Measurements from ENCODE around the gene SPEN. TPM values are rescaled to one million over a fixed set of nuclear protein-coding genes. Genes with fewer than 3 reads are reported as not detected.
"Not testable (repeated sequence)": the region's sequence is repeated elsewhere in the genome, so short reads cannot be mapped to it uniquely, and the experiment has no call there.

The SPEN gene
- total and polyA plus RNA-seq, 9 donors = 22.8 to 44.3 (median 33.3) TPM

DNA sequence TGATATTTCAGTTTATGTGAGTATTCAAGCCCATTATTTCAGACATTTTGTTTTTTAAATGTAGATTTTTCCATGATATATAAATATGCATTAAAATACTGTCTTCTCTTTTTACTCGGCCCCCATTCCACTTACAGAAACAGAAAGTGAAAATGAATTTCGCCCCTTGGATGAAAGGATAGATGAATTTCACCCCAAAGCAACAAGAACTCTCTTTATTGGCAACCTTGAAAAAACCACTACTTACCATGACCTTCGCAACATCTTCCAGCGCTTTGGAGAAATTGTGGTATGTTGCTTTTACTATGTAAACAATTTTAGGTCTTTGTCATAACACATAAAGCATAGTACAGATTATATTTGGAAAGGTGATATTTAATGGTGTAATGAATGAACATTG, 68.5 kb downstream of the SPEN start:
- WGBS (ENCODE audit: insufficient coverage) = no CpG with 5 or more reads among the region's 4 CpGs
- no peaks in the 10 kb centered on the region for H3K4me1 ChIP-seq (ENCODE audit: control insufficient read depth, insufficient read depth, low read length)
- H3K27ac ChIP-seq (ENCODE audit: low read length) = no peak overlapping the region
- no peaks in the 10 kb centered on the region for H3K27me3 ChIP-seq (ENCODE audit: control insufficient read depth, insufficient read depth, low read length)
- peaks cover 53% of the 10 kb centered on the region for H3K36me3 ChIP-seq (ENCODE audit: control insufficient read depth, insufficient read depth, low read length)
- no peaks in the 10 kb centered on the region for H3K9me3 ChIP-seq (replicated peaks; ENCODE audit: control insufficient read depth, low read depth, low read length)
- H3K4me3 ChIP-seq (ENCODE audit: low read length) = no peak overlapping the region
- DNase-seq = no peak

DNA sequence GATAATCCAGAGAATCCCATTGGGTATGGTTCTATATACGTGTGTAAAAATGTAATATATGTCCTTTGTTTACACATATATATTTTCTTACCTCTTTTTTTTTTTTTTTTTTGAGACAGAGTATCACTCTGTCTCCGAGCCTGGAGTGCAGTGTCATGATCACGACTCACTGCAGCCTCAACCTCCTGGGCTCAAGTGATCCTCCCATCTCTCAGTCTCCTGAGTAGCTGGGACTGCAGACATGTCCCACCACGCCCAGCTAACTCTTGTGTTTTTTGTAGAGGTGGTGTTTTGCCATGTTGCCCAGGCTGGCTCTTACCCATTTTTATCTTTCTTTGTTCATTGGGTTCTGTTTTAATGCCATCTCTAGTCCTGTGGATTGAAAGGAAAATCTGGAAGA, 68.9 kb downstream of the SPEN start:
- no peak overlapping the region for H3K27ac ChIP-seq (ENCODE audit: low read length)

DNA sequence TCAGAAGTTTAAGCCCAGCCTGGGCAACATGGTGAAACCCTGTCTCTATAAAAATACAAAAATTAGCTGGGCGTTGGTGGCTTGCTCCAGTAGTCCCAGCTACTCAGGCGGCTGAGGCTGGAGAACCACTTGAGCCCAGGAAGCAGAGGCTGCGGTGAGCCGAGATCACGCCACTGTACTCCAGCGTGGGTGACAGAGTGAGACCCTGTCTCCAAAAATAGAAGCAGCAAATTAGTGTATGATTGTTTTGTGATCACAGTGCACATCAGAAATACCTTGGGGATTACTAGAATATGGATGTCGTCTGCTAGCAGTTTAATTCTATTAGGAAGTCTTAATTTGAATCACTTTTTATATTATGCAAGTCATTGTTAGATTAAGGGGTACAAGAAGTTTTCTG, 69.4 kb downstream of the SPEN start:
- no peak for DNase-seq
- WGBS (ENCODE audit: insufficient coverage) = 89% methylated on average over 6 of the region's 7 CpGs
- Histone ChIP-seq H3K27ac (ENCODE audit: low read length) (no peak overlapping the region), H3K9me3 (replicated peaks; ENCODE audit: control insufficient read depth, low read depth, low read length) (no peaks in the 10 kb centered on the region), H3K36me3 (ENCODE audit: control insufficient read depth, insufficient read depth, low read length) (peaks cover 49% of the 10 kb centered on the region), H3K27me3 (ENCODE audit: control insufficient read depth, insufficient read depth, low read length) (no peaks in the 10 kb centered on the region), H3K4me3 (ENCODE audit: low read length) (no peak overlapping the region), H3K4me1 (ENCODE audit: control insufficient read depth, insufficient read depth, low read length) (no peaks in the 10 kb centered on the region)

More for the DNA sequence above, 68.9 kb downstream of the SPEN start:
- no peak for DNase-seq
- no peaks in the 10 kb centered on the region for H3K9me3 ChIP-seq (replicated peaks; ENCODE audit: control insufficient read depth, low read depth, low read length)
- H3K36me3 ChIP-seq (ENCODE audit: control insufficient read depth, insufficient read depth, low read length) = peaks cover 53% of the 10 kb centered on the region
- no CpG with 5 or more reads among the region's 4 CpGs for WGBS (ENCODE audit: insufficient coverage)
- H3K4me3 ChIP-seq (ENCODE audit: low read length) = no peak overlapping the region
- H3K27me3 ChIP-seq (ENCODE audit: control insufficient read depth, insufficient read depth, low read length) = no peaks in the 10 kb centered on the region
- H3K4me1 ChIP-seq (ENCODE audit: control insufficient read depth, insufficient read depth, low read length) = no peaks in the 10 kb centered on the region

DNA sequence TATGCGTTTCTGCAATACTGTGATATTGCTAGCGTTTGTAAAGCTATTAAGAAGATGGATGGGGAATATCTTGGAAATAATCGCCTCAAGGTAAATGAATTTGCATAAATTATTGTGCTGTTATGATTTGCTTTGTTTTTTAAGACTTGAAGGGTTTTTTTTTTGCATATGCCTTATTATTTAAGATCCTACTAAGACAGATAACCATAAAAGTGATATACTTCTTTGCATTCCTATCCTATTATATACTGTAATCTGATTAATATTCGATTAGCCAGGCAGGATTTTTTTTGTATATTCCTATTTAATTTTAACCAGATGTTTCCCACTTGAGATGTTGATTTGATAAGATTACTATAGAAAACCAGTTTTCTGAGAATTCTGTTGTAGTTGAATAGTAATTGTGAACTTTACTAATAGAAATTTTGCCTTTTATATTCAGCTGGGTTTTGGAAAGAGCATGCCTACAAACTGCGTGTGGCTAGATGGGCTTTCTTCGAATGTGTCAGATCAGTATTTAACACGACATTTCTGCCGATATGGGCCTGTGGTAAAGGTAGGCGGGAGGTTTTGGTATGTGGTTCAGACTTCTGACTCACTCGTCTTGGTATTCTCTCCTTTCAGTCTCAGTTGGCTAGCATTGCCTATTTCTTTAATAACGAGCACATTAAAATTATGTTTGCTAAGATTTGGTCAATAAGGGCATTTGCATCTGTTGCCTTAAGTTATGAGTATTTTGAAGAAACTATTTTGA, 71.6 kb downstream of the SPEN start:
- H3K4me1 ChIP-seq (ENCODE audit: control insufficient read depth, insufficient read depth, low read length) = no peaks in the 10 kb centered on the region
- H3K36me3 ChIP-seq (ENCODE audit: control insufficient read depth, insufficient read depth, low read length) = peaks cover 53% of the 10 kb centered on the region
- no peaks in the 10 kb centered on the region for H3K9me3 ChIP-seq (replicated peaks; ENCODE audit: control insufficient read depth, low read depth, low read length)
- no peak for DNase-seq
- no peaks in the 10 kb centered on the region for H3K27me3 ChIP-seq (ENCODE audit: control insufficient read depth, insufficient read depth, low read length)
- H3K27ac ChIP-seq (ENCODE audit: low read length) = no peak overlapping the region
- no peak overlapping the region for H3K4me3 ChIP-seq (ENCODE audit: low read length)
- 94% methylated on average over 3 of the region's 11 CpGs for WGBS (ENCODE audit: insufficient coverage)

DNA sequence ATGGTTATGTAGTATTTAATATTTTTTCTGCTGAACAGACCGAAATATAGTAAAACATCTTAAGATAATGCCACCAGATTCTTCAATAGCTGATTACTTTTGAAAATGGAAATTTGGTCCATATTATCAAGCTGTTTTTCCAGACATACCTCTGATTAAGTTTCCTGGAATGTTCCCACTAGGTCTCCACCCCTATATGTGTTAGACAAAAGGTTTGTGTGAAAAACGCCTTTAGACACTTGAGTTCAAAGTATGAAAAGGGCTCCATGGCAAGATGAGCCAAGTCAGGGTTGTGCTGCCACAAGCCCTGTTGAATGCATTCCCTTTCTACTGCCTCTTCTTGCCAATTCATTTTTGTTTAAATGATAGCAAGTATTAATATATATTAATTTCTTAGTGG, 75.7 kb downstream of the SPEN start:
- Histone ChIP-seq H3K9me3 (replicated peaks; ENCODE audit: control insufficient read depth, low read depth, low read length) (no peaks in the 10 kb centered on the region), H3K4me1 (ENCODE audit: control insufficient read depth, insufficient read depth, low read length) (no peaks in the 10 kb centered on the region), H3K27ac (ENCODE audit: low read length) (no peak overlapping the region), H3K36me3 (ENCODE audit: control insufficient read depth, insufficient read depth, low read length) (peaks cover 52% of the 10 kb centered on the region), H3K27me3 (ENCODE audit: control insufficient read depth, insufficient read depth, low read length) (no peaks in the 10 kb centered on the region), H3K4me3 (ENCODE audit: low read length) (no peak overlapping the region)
- no CpG with 5 or more reads among the region's 2 CpGs for WGBS (ENCODE audit: insufficient coverage)
- DNase-seq = no peak

DNA sequence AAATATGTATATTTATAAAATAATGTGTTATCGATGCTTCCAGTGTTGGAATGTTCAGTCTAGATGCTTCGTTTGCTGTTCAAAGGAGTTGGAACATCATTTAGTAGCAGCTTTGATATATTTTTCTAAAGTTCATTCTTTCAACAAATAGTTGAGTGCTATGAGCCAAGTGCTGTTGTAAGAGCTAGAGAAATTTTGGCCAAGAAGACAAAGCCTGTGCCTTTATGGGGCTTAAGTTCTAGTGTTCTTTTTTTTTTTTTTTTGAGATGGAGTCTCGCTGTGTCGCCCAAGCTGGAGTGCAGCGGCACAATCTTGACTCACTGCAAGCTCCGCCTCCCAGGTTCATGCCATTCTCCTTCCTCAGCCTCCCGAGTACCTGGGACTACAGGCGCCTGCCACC, 78.9 kb downstream of the SPEN start:
- WGBS (ENCODE audit: insufficient coverage) = no CpG with 5 or more reads among the region's 8 CpGs
- not testable (repeated sequence) for H3K4me3 ChIP-seq (ENCODE audit: low read length); H3K4me1 ChIP-seq (ENCODE audit: control insufficient read depth, insufficient read depth, low read length); H3K27me3 ChIP-seq (ENCODE audit: control insufficient read depth, insufficient read depth, low read length); DNase-seq; H3K27ac ChIP-seq (ENCODE audit: low read length); H3K9me3 ChIP-seq (replicated peaks; ENCODE audit: control insufficient read depth, low read depth, low read length)
- H3K36me3 ChIP-seq (ENCODE audit: control insufficient read depth, insufficient read depth, low read length) = peaks cover 65% of the 10 kb centered on the region

DNA sequence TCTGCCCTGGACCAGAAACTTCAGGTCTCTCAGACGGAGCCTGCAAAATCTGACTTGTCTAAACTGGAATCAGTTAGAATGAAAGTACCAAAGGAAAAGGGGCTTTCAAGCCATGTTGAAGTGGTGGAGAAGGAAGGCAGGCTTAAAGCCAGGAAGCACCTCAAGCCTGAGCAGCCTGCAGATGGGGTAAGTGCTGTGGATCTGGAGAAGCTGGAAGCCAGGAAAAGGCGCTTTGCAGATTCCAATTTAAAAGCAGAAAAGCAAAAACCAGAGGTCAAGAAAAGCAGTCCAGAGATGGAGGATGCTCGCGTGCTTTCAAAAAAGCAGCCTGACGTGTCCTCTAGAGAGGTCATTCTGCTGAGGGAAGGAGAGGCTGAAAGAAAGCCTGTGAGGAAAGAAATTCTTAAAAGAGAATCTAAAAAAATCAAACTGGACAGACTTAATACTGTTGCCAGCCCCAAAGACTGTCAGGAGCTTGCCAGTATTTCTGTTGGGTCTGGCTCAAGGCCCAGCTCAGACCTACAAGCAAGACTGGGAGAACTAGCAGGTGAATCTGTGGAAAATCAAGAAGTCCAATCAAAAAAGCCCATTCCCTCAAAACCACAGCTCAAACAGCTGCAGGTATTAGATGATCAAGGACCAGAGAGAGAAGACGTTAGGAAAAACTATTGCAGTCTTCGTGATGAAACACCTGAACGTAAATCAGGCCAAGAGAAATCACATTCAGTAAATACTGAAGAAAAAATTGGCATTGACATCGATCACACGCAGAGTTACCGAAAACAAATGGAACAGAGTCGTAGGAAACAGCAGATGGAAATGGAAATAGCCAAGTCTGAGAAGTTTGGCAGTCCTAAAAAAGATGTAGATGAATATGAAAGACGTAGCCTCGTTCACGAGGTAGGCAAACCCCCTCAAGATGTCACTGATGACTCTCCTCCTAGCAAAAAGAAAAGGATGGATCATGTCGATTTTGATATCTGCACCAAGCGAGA, 81.8 kb downstream of the SPEN start:
- H3K27me3 ChIP-seq (ENCODE audit: control insufficient read depth, insufficient read depth, low read length) = no peaks in the 10 kb centered on the region
- no peak for DNase-seq
- no peak overlapping the region for H3K27ac ChIP-seq (ENCODE audit: low read length)
- H3K36me3 ChIP-seq (ENCODE audit: control insufficient read depth, insufficient read depth, low read length) = peaks cover 78% of the 10 kb centered on the region
- no peaks in the 10 kb centered on the region for H3K9me3 ChIP-seq (replicated peaks; ENCODE audit: control insufficient read depth, low read depth, low read length)
- no peaks in the 10 kb centered on the region for H3K4me1 ChIP-seq (ENCODE audit: control insufficient read depth, insufficient read depth, low read length)
- WGBS (ENCODE audit: insufficient coverage) = 97% methylated on average over 11 of the region's 17 CpGs
- H3K4me3 ChIP-seq (ENCODE audit: low read length) = no peak overlapping the region

DNA sequence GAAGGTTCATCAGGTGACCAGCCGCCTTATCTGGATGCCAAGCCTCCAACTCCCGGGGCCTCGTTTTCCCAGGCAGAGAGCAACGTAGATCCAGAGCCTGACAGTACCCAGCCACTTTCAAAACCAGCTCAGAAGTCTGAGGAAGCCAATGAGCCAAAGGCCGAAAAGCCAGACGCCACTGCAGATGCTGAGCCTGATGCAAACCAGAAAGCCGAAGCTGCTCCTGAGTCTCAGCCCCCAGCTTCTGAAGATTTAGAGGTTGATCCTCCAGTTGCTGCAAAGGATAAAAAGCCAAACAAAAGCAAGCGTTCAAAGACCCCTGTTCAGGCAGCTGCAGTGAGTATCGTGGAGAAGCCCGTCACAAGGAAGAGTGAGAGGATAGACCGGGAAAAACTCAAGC, 83.9 kb downstream of the SPEN start:
- Histone ChIP-seq H3K36me3 (ENCODE audit: control insufficient read depth, insufficient read depth, low read length) (peaks cover 90% of the 10 kb centered on the region), H3K27me3 (ENCODE audit: control insufficient read depth, insufficient read depth, low read length) (no peaks in the 10 kb centered on the region), H3K9me3 (replicated peaks; ENCODE audit: control insufficient read depth, low read depth, low read length) (no peaks in the 10 kb centered on the region), H3K4me1 (ENCODE audit: control insufficient read depth, insufficient read depth, low read length) (no peaks in the 10 kb centered on the region), H3K27ac (ENCODE audit: low read length) (no peak overlapping the region), H3K4me3 (ENCODE audit: low read length) (no peak overlapping the region)
- DNase-seq = no peak
- WGBS (ENCODE audit: insufficient coverage) = 92% methylated on average over 11 of the region's 11 CpGs

DNA sequence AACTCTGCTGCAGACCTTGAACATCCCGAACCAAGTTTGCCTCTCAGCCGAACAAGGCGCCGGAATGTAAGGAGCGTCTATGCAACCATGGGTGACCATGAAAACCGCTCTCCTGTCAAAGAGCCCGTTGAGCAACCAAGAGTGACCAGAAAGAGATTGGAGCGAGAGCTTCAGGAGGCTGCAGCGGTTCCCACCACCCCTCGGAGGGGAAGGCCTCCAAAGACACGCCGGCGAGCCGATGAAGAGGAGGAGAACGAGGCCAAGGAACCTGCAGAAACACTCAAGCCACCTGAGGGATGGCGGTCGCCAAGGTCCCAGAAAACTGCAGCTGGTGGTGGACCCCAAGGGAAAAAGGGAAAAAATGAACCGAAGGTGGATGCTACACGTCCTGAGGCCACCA, 84.4 kb downstream of the SPEN start:
- WGBS (ENCODE audit: insufficient coverage) = 92% methylated on average over 19 of the region's 19 CpGs
- Histone ChIP-seq H3K27me3 (ENCODE audit: control insufficient read depth, insufficient read depth, low read length) (no peaks in the 10 kb centered on the region), H3K4me1 (ENCODE audit: control insufficient read depth, insufficient read depth, low read length) (no peaks in the 10 kb centered on the region), H3K9me3 (replicated peaks; ENCODE audit: control insufficient read depth, low read depth, low read length) (no peaks in the 10 kb centered on the region), H3K27ac (ENCODE audit: low read length) (no peak overlapping the region), H3K36me3 (ENCODE audit: control insufficient read depth, insufficient read depth, low read length) (peaks cover 93% of the 10 kb centered on the region), H3K4me3 (ENCODE audit: low read length) (no peak overlapping the region)
- DNase-seq = no peak

DNA sequence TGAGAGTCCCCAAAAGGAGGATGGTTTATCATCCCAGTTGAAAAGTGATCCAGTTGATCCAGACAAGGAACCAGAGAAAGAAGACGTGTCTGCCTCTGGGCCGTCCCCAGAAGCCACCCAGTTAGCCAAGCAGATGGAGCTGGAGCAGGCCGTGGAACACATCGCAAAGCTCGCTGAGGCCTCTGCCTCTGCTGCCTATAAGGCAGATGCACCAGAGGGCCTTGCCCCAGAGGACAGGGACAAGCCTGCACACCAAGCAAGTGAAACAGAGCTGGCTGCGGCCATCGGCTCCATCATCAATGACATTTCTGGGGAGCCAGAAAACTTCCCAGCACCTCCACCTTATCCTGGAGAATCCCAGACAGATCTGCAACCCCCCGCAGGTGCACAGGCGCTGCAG, 85.1 kb downstream of the SPEN start:
- Histone ChIP-seq H3K4me1 (ENCODE audit: control insufficient read depth, insufficient read depth, low read length) (no peaks in the 10 kb centered on the region), H3K9me3 (replicated peaks; ENCODE audit: control insufficient read depth, low read depth, low read length) (no peaks in the 10 kb centered on the region), H3K27ac (ENCODE audit: low read length) (no peak overlapping the region), H3K36me3 (ENCODE audit: control insufficient read depth, insufficient read depth, low read length) (peaks cover 95% of the 10 kb centered on the region), H3K4me3 (ENCODE audit: low read length) (no peak overlapping the region), H3K27me3 (ENCODE audit: control insufficient read depth, insufficient read depth, low read length) (no peaks in the 10 kb centered on the region)
- no peak for DNase-seq
- 82% methylated on average over 5 of the region's 9 CpGs for WGBS (ENCODE audit: insufficient coverage)

All from muscle of leg (tissue), 11 donors.